GM18508 (cell line): Measurements from ENCODE around the gene SEC23A.
"Not testable (repeated sequence)": the region's sequence is repeated elsewhere in the genome, so short reads cannot be mapped to it uniquely, and the experiment has no call there.

ENCODE experiments used
- ATAC-seq: cut with Tn5 transposase; IDR thresholded peaks from one replicate; pipeline ENCODE4 v1.9.1; 2021; ENCODE audit warnings: moderate number of reproducible peaks; ENCODE audit not compliant: insufficient read depth, unreplicated experiment

SEC23A gene

DNA sequence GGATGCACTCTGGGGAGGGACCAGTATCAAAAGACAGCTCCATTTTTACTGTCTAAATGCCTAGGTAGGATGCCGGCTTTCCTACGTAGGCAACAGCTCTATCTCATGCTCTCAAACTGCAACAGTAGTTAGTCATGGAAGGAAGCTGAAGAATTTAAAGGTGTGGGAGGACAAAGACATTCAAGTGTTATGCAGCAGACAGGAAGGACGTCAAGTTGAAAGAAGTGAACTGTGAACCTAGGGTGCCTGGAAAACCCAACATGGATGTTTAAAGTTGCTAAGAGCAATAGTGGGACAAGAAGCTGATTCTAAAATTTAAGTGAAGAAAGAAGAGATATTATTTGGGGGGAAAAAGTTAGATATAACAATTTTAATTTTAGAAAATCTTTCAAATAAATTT, 5.9 kb downstream of the SEC23A start:
- no peak for ATAC-seq

DNA sequence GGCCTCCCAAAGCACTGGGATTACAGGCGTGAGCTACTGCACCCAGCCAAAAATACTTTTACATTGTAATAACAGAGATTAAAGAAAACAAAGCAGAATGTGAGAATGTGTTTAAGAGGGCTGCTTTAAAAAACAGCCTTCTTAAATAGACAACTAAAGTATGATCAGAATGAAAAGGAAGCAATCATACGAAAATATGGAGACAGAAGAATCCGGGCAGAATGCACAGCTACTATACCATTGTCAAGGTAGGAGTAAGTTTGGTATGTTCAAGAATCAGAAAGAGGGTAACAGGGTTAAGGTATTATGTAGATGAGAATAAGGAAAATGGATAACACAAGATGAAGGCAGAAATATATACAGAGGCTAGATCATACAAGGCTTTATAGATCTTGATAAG, 8.5 kb downstream of the SEC23A start:
- ATAC-seq = no peak

DNA sequence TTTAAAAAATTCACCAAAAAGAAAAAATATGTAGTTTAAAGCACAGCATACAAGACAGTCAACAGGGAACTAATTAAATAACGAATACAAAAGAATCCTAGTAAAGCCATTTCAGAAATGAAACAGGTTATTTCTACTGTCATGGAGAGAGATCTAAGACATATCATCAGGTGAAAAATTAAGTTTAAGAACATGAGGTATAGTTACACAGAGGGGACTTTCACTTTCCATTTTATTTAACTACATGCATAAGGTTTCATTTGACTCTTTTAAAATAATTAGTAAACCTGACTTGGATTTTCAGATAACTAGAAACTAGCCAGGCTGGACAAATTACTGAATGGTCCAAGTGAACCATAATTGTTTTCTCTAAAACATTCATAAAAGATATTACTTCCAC, 11.3 kb downstream of the SEC23A start:
- ATAC-seq = no peak

DNA sequence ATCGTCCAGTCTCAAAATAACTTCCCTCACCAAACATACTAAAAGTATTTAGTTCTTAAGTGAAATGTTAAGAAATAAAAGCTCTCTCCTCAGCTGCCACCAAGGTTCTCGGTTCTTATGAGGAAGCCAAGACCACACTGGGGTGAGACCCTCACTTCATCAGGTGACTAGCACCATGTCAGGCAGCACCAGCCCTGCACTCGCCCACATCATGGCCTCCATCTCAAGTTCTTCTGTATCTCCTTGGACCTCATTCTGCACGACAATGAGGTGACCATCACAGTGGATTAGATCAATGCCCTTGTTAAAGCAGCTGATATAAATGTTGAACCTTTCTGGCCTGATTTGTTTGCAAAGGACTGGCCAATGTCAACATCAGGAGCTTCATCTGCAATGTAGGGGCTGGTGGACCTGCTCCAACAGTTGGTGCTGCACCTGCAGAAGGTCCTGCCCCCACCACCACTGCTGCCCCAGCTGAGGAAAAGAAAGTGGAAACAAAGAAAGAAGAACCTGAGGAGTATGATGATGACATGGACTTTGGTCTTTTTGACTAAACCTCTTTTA, 12.4 kb downstream of the SEC23A start:
- no peak for ATAC-seq

DNA sequence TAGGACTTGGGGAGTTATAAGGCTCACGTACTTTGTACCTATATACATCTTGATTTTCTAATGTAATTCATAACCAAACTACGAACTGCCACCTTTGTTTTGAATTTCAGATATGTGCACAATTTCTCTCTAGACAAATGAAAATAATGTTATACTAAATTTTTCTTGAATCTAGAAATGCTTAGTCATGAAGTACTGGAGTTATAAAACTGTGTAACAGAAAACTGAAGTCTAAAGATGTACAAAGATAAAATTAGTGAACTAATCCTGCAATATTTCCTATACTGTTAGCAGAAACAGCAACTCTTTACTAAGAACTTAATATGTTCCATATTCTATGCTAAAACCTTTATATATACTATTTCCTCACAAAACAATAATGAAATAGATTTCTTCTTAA, 15.5 kb downstream of the SEC23A start:
- ATAC-seq = no peak

DNA sequence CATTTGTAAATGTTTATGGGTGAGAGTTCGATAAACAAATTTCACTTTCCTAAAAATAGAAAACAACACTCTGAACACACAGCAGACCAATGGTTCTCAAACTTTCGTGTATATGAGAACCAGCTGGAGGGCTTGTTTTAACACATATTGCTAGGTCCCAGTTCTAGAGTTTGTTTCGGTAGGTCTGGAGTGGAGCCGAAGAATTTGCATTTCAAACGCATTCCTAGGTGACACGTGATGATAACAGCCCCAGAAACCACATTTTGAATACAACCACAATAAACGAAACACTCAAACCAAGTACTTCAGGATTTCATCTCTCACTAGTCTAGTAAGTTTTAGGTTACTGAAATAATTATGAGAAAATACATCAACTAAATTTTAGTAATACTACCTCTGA, 17.1 kb downstream of the SEC23A start:
- ATAC-seq = no peak

DNA sequence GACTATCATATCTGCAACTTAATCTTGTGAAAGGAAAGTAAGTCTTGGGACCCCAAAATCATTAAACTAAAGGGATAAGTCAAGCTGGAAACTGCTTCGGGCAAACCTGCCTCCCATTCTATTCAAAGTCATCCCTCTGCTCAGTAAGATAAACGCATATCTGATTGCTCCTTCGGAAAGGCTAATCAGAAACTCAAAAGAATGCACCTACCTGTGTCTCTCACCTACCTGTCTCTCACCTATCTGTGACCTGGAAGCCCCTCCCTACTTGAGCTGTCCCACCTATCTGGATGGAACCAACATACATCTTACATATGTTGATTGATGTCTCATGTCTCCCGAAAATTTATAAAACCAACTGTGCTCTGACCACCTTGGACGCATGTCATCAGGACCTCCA, 19.9 kb downstream of the SEC23A start:
- no peak for ATAC-seq

DNA sequence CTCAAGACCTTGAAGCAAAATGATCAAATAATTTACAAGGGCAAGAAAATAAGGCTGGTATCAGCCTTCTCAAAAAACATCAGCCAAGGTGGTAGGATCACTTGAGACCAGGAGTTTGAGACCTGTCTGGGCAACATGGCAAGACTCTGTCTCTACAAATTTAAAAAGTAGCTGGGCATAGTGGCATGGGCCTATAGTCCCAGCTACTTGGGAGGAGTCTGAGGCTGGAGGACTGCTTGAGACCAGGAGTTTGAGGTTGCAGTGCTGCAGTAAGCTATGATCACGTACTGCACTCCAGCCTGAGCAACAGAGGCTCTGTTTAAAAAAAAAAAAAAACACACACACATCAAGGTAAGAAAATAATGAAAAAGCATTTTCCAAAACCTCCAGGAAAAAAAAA, 22.1 kb downstream of the SEC23A start:
- ATAC-seq = no peak

DNA sequence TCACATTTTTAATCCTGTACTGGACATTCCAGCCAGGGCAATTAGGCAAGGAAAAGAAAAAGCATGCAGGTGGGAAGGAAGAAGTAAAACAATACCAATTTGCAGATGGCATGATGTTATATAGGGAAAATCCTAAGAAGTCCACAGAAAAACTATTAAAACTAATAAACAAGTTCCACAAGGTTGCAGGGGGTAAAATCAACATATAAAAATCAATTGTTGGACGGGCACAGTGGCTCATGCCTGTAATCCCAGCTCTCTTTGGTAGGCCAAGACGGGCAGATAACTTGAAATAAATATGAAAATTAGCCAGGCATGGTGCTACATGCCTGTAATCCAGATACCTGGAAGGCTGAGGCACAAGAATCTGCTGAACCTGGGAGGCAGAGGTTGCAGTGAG, 31.9 kb downstream of the SEC23A start:
- ATAC-seq = no peak

DNA sequence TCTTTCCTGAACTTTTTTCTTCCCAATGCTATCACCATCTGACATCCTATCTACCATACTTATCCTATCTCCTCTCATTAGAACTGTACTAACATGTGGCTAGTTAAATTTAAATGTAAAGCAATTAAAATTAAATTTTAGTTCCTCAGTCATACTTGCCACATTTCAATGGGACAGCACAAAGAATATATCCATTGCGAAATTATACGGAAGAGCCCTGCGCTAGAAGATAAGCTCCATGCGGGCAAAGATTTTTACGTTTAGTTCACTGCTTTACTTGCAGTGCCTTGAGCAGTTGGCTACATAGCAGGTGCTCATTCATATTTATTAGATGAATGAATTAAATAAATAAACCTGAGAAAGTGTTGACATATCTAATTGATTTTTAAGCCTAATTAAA, 33.1 kb downstream of the SEC23A start:
- no peak for ATAC-seq

DNA sequence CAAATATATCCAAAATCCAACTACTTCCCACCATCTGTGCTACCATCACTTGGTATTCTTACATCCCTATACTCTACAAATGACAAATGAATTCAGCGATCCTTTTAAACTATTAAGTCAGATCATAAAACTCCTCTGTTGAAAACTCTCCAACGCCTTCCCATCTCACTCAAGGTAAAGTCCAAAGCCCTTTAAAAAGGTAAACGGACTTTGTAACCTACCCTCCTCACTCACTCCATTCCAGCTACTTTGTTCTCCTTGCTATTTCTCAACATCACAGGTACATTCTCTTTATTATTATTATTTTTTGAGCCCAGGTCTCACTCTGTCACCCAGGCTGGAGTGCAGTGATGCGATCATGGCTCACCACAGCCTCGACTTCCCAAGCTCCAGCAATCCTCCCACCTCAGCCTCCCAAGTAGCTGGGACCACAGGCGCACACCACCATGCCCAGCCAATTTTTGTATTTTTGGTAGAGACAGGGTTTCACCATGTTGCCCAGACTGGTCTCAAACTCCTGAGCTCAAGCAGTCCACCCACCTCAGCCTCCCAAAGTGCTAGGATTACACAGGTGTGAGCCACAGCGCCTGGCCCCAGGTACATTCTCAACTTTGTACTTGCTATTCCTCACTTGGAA, 33.7 kb downstream of the SEC23A start:
- not testable (repeated sequence) for ATAC-seq

DNA sequence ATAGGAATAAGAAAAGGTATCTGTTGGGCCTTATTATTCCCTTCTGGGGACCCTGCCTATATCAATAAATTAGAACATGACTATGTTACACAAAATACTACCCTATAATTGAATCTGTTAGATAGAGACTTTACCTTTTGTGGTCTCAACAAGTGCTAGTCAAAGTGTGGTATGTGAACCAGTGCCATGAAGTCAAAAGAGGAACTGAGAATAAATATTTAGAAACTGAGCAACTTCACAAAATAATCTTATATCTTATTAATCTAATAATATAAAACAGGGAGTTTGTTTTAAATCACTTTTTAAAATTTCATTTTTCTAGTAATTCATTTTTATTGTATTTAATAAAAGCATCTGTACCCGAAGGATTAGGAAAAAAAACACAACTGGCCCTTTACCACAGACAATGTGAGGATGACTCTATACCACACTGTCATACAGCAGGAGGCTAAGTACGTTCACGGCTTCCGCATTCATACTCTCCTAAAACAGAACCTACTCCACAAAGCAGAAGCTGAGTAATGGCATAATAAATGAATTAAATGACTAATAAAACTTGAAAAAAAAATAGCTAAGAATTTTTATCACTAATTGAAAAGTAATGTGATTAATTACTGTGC, 42.1 kb downstream of the SEC23A start:
- peak; percentile 96 for ATAC-seq

DNA sequence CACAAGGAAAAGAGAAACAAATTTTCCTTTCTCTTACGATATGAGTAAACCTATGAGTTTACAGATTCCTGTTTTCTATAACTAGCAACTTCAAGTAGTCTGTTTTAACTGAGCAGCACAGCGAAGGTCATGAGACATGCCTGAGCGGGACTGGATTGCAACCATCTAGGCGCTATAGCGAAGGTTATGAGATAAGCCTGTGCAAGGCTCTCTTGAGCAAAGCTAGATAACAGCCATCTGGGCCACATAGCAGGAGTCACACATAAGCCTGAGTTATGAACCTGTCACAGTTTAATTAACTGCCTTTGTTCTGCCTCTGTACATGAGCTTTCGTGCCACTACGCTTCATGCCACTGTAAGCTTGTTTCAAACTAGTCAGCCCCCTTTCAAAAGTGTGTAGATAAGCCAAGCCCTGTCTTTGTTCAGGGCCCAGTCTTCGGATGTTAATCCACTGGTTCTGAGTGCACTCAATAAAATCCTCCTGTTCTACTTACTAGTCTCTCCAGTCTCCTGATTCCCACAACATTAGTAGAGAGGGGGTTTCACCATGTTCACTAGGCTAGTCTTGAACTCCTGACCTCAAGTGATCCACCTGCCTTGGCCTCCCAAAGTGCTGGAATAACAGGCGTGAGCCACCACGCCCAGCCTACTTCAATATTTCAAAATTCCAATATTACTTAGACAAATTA, 47.1 kb downstream of the SEC23A start:
- ATAC-seq = no peak

DNA sequence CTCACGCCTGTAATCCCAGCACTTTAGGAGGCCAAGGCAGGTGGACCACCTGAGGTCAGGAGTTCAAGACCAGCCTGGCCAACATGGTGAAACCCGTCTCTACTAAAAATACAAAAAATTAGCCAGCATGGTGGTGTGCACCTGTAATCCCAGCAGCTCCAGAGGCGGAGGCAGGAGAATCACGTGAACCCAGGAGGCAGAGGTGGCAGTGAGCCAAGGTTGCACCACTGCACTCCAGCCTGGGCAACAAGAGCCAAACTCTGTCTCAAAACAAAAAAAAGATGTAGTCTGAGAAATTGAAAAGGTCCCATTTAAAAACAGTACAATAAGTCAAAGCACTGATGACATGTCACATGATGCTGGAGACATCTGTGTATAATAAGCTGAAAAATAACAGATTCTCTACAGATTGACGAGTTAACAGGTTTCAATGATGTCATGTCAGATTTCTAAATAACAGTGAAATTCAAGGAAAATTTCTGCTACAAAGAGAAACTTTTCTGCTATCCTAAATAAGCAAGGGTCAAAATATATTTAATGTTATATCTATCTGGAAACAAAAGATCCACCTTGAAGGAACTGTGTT, 50.1 kb downstream of the SEC23A start:
- ATAC-seq = not testable (repeated sequence)

DNA sequence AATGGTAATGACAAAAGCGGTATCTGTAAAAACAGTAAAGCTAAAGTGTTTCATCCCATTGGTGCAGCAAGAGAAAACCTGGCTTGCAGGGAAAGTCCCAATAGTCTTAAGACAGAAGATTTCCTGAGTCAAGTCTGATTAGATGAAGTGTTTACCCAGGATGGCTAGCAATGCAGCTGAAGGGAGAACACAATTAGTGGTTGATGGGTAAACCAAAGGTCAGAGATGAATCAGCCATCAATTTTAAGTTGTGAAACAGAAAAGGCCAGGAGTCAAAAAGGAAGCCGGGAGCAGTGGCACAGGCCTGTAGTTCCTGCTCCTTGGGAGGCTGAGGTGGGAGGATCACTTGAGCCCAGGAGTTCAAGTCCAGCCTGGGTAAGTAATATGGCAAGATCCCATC, 52.6 kb downstream of the SEC23A start:
- no peak for ATAC-seq

DNA sequence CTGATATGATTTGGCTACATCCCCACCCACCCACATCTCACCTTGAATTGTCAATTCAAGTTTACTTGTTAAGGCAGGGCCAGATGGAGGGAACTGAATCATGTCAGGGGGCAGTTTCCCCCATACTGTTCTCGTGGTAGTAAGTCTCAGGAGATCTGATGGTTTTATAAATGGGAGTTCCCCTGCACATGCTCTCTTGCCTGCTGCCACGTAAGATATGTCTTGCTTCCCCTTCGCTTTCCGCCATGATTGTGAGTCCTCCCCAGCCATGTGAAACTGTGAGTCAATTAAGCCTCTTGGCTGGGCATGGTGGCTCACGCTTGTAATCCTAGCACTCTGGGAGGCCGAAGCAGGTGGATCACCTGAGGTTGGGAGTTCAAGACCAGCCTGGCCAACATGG, 57.1 kb downstream of the SEC23A start:
- ATAC-seq = not testable (repeated sequence)

DNA sequence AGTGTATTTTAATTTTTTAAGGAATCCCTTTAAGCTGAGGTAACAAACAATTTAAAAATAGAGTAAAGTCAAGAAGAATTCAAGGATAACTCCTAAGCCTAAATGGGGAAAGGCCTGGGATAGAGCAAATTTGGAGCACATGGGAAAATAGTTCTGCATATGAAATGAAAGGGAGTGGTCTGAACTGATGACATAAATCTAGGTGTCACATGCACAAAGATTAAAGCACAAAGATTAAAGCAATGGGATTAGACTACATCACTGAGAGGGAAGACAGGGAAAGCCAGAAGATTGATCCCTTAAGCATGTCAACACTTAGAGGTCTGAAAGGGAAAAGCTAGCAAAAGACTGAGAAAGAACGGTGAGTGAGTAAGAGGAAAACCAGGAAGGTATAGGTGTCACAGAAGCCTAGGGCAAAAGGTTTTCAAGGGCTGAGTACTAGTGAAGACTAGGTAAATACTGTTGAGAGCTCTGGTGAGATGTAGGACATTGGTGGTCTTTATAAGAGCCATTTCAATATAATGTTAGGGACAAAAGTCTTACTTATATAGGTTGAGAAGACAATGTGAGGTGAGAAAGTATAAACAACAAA, 59.6 kb downstream of the SEC23A start:
- no peak for ATAC-seq

DNA sequence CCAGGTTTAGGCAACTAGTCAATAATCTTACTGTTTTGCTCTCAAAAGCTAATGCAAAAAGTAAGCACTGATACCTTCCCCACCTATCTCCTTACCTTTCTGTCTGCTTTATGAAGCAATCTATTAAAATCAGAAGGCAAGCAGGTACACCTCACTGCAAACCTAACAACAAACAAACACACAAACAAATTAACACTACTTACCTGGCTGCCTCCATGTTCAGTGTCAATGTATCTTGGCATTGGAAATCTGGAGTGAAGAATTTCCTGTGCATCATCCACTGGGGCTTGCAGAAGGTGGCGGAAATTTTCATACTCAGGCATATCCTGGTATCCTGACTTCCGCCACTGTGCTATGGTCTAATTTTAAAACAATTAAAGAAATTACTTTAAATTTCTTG, 62.5 kb downstream of the SEC23A start:
- no peak for ATAC-seq

DNA sequence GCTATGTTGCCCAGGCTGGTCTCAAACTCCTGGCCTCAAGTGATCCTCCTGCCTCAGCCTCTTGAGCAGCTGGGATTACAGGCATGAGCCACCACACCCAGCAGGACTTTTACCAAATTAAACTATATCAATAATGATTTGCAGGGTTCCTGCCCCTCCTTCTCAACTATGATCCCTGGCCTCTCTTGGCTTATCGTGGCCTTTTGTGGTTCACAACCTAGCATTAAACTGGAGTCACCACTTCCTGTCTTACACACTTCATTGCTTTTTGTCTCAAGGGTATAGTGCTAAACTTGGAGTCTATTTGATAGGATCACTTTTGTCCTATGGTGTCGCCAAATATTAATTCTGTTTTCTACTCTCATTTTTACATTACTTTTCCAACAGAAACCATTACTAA, 64.5 kb downstream of the SEC23A start:
- no peak for ATAC-seq

DNA sequence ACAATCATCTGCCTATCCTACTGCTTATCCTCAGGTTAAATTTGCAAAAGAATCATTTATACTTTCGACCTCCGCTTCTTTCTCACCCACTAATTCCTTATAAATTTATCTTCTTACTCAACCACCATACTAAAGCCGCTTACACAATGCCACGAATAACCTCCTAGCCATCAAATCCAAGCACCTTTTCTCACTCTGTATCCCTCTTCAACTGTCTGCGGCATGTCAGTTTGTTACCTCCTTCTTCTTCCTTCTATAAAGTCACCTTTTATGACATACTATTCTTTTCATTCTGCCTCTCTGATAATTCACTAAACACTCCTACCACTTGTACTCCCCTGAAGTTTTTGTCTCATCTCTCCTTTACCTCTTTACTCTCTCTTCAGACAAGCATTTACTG, 66.3 kb downstream of the SEC23A start:
- ATAC-seq = no peak

DNA sequence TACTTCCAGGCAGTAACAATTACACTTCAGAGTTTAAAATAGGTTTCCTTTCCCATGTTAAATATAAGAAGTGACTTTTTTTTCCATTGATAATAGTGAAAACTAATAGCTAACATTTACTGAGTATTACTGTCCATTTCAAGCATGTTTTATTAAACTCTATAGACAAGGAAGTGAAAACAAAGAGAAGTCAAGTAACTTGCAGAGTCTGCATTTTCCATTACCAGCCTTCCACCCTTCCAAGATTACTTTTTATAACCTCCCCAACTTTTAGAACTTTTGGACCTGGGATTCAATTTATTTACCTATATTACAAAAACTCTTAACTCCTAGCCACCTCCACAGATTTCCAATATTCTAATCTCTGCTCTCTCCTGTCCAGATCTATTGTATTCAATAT, 67.7 kb downstream of the SEC23A start:
- no peak for ATAC-seq
